ENCODE results near the gene PRKAR2B.
"Not testable (repeated sequence)": the region's sequence is repeated elsewhere in the genome, so short reads cannot be mapped to it uniquely, and the experiment has no call there.

Gene PRKAR2B

DNA sequence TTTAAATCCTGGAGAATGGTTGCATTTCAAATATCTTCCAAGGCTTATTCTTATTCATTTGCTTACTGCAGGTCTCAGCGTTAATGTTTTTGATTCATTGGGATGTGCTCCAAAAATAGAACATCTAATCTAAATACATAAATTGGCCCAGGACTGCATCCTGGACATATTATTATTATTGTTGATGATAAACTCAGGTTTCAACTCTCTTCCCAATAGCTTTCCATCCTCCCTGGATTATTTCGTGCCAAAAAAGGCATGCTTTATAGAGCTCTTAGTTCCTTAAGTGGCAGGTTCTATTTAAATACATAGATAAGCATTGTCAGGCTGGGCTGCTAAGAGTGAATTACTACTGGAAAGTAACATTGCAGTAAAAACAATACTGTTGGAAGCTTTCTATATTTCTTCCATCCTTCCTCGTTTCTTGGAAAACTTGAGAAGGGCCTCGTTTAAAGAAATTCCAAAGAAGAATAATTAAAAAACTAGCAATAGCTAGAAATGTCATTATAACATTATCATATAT, 14.7 kb upstream of the PRKAR2B start:
- Histone ChIP-seq H3K36me3 (ENCODE audit: control insufficient read depth, insufficient read depth, low read length) (no peaks in the 10 kb centered on the region), H3K9me3 (ENCODE audit: control insufficient read depth, insufficient read depth, low read length) (no peaks in the 10 kb centered on the region), H3K4me1 (ENCODE audit: control insufficient read depth, insufficient read depth, low read length) (no peaks in the 10 kb centered on the region), H3K4me3 (ENCODE audit: low read depth, low read length) (no peak overlapping the region), H3K27me3 (ENCODE audit: control insufficient read depth, insufficient read depth, low read length) (no peaks in the 10 kb centered on the region), H3K9ac (ENCODE audit: low read depth, low read length) (no peak overlapping the region)

DNA sequence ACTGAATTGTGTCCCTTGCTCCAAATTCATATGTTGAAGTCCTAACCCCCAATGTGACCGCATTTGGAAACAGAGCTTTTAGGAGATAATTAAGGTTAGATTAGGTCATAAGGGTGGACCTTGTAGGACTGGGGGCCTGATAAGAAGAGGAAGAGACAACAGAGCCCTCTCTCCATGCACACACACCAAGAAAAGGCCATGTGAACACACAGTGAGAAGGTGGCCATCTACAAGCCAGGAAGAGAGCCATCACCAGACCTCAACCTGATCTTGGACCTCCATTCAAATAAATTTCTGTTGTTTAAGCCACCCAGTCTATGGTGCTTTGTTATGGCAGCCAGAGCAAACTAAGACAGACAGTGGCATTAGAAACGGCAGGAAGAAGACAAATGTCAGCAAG, 12.5 kb upstream of the PRKAR2B start:
- no peaks in the 10 kb centered on the region for H3K27me3 ChIP-seq (ENCODE audit: control insufficient read depth, insufficient read depth, low read length)
- H3K4me1 ChIP-seq (ENCODE audit: control insufficient read depth, insufficient read depth, low read length) = no peaks in the 10 kb centered on the region
- H3K9me3 ChIP-seq (ENCODE audit: control insufficient read depth, insufficient read depth, low read length) = no peaks in the 10 kb centered on the region
- H3K36me3 ChIP-seq (ENCODE audit: control insufficient read depth, insufficient read depth, low read length) = no peaks in the 10 kb centered on the region
- no peak overlapping the region for H3K9ac ChIP-seq (ENCODE audit: low read depth, low read length)
- no peak overlapping the region for H3K4me3 ChIP-seq (ENCODE audit: low read depth, low read length)

DNA sequence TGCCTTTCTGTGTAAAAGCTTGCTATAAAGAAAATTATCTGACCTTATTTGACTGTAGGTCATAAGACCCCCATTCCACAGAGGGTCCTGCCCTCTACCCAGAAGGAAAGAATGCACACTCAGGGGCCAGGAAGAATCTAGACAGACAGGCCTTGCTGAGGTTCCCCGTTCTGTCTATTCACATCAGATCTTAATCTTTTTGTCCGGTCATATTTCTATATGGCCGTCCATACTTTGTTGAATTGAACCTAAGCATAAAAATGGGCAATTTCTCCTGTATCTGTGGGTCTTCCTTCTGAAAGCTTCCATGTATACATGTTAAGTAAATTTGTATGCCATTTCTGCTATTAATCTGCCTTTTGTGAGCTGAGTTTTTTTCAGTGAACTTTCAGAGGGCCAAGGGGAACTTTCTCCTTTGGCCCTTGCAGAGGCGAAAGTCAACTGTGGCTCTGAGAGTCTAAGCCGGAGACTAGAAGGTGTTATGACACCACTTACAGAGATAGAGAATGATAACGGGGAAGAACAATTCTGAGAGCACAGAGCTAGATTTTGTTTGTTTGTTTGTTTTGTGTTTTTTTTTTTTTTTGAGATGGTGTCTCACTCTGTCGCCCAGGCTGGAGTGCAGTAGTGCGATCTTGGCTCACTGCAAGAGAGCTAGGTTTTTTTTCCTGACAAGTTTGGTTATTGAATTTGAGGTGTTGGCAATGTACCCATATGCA, 11.6 kb upstream of the PRKAR2B start:
- Histone ChIP-seq H3K9me3 (ENCODE audit: control insufficient read depth, insufficient read depth, low read length) (no peaks in the 10 kb centered on the region), H3K4me3 (ENCODE audit: low read depth, low read length) (no peak overlapping the region), H3K4me1 (ENCODE audit: control insufficient read depth, insufficient read depth, low read length) (no peaks in the 10 kb centered on the region), H3K27me3 (ENCODE audit: control insufficient read depth, insufficient read depth, low read length) (no peaks in the 10 kb centered on the region), H3K9ac (ENCODE audit: low read depth, low read length) (no peak overlapping the region), H3K36me3 (ENCODE audit: control insufficient read depth, insufficient read depth, low read length) (no peaks in the 10 kb centered on the region)

DNA sequence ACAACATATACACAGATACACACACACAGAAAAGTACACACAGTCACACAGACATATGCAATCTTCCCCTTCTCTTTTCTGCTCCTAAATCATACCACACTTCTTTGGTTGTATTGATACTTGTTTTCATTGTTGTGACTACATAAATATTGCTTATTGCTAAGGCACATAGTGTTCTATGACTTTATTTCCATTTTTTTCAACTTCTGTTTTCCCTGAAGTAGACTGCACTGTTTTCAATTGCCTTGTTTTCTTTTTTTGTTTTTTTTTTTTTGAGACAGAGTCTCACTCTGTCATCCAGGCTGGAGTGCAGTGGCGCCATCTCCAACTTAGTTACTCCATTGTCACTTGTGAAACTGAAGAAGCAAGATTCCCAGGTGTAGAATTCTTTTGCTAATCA, 10.0 kb upstream of the PRKAR2B start:
- no peaks in the 10 kb centered on the region for H3K9me3 ChIP-seq (ENCODE audit: control insufficient read depth, insufficient read depth, low read length)
- no peak overlapping the region for H3K4me3 ChIP-seq (ENCODE audit: low read depth, low read length)
- H3K36me3 ChIP-seq (ENCODE audit: control insufficient read depth, insufficient read depth, low read length) = no peaks in the 10 kb centered on the region
- no peaks in the 10 kb centered on the region for H3K27me3 ChIP-seq (ENCODE audit: control insufficient read depth, insufficient read depth, low read length)
- H3K9ac ChIP-seq (ENCODE audit: low read depth, low read length) = no peak overlapping the region
- no peaks in the 10 kb centered on the region for H3K4me1 ChIP-seq (ENCODE audit: control insufficient read depth, insufficient read depth, low read length)

DNA sequence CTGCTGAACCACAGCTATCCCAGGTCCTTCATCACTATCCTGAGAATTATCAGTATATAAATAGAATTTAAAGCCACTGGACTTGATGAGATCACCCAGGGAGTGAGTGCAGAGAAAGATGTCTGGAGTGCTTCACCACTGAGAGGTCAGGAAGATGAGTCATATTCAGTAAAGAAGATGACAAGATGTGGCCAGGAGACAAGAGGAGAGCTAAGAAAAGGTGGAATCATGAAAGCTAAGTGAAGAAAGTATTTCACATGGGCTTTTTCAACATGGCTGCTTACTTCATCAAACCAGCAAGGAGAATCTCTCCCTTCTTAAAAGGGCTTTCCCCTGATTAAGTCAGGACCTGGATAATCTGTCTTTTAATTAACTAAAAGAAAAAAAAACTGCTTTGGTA, 9.1 kb upstream of the PRKAR2B start:
- no peaks in the 10 kb centered on the region for H3K27me3 ChIP-seq (ENCODE audit: control insufficient read depth, insufficient read depth, low read length)
- no peaks in the 10 kb centered on the region for H3K4me1 ChIP-seq (ENCODE audit: control insufficient read depth, insufficient read depth, low read length)
- H3K9ac ChIP-seq (ENCODE audit: low read depth, low read length) = no peak overlapping the region
- H3K9me3 ChIP-seq (ENCODE audit: control insufficient read depth, insufficient read depth, low read length) = no peaks in the 10 kb centered on the region
- H3K4me3 ChIP-seq (ENCODE audit: low read depth, low read length) = no peak overlapping the region
- H3K36me3 ChIP-seq (ENCODE audit: control insufficient read depth, insufficient read depth, low read length) = no peaks in the 10 kb centered on the region

DNA sequence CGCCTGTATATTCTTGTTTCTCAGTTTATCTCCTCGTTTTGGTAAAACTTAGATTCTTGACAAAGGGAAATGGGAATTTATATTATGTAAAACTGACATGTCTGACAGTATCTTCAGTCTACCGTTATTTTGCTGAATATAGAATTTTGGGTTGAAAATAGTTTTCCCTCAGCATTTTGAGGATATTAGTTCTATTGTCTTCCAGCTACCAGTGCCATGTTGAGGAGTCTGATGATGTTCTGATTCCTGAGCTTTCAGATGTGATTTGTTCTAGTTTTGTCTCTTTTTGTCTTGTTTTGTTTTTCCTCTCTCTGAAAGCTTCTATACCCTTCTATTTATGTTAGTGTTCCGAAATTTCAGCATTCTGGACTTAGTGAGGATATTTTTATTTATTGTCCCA, 8.0 kb upstream of the PRKAR2B start:
- Histone ChIP-seq H3K4me3 (ENCODE audit: low read depth, low read length) (no peak overlapping the region), H3K9ac (ENCODE audit: low read depth, low read length) (no peak overlapping the region), H3K9me3 (ENCODE audit: control insufficient read depth, insufficient read depth, low read length) (no peaks in the 10 kb centered on the region), H3K27me3 (ENCODE audit: control insufficient read depth, insufficient read depth, low read length) (no peaks in the 10 kb centered on the region), H3K36me3 (ENCODE audit: control insufficient read depth, insufficient read depth, low read length) (no peaks in the 10 kb centered on the region), H3K4me1 (ENCODE audit: control insufficient read depth, insufficient read depth, low read length) (no peaks in the 10 kb centered on the region)

DNA sequence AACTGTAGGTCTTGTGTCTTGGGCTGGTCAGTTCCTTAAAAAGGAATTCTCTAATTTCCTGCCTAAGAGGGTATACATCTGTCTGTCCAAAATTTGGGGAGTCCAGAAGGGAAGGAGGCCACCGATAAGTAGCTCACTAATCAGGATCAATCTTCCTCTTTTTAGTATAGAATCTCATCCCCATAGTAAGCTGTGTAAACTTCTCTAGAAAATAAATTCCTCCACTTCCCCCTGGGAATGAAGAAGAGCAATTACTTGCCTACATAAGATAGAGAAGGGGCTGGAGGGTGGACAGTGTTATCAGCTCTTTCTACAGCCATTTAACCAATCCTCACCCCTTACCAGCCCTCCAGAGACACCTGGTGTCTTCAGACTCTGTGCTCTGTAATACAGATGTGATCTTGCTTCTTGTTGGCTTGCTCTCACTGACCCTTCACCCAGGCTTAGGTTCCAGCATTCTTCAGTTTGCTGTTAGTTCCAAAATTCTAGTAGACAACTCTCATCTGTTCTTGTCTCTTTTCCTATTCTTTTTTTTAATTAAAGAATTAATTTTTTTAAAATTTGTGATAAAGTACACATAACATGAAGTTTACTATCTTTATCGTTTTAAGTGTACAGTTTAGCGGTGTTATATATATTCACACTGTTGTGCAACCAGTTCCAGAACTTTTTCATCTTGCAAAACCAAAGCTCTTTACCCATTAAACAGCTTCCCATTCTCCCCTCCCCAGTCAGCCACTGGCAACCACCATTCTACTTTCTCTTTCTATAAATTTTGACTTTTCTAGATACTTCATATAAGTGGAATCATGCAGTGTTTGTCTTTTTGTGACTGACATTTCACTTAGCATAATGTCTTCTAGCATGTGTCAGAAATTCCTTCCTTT, 6.5 kb upstream of the PRKAR2B start:
- no peak overlapping the region for H3K9ac ChIP-seq (ENCODE audit: low read depth, low read length)
- no peaks in the 10 kb centered on the region for H3K9me3 ChIP-seq (ENCODE audit: control insufficient read depth, insufficient read depth, low read length)
- no peak overlapping the region for H3K4me3 ChIP-seq (ENCODE audit: low read depth, low read length)
- H3K27me3 ChIP-seq (ENCODE audit: control insufficient read depth, insufficient read depth, low read length) = no peaks in the 10 kb centered on the region
- no peaks in the 10 kb centered on the region for H3K4me1 ChIP-seq (ENCODE audit: control insufficient read depth, insufficient read depth, low read length)
- no peaks in the 10 kb centered on the region for H3K36me3 ChIP-seq (ENCODE audit: control insufficient read depth, insufficient read depth, low read length)

DNA sequence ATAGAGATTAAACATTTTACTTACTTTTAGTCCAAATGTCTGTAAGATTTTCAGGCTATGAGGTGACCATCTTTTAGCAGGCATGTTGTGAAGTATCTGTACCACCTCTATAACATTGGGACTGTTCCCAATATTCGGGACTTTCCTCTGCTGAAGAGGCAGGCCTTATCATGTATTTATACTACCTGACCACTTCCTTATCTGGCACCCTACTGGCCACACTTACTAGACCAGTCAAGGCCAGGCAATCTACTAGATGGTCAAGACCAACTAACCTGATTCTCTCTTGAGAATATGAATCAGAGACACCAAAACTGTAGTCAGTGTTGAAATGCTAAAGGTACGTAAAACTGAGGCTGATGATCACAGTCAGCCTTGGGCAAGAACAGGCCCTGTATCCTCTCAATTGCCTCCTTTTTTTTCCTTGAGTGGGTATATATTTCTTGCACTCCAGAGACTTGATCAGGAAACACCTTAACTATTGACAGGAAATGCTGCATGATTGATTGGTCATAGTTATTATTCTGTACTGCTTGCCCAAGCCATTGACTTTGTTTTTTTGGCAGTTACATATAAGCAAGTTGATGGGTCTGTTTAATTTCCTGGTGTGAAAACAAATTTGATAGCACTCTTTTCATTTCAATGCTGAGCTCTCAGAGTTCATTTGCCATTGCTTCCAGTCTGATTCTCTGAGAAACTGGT, 5.2 kb upstream of the PRKAR2B start:
- Histone ChIP-seq H3K9me3 (ENCODE audit: control insufficient read depth, insufficient read depth, low read length) (no peaks in the 10 kb centered on the region), H3K9ac (ENCODE audit: low read depth, low read length) (no peak overlapping the region), H3K36me3 (ENCODE audit: control insufficient read depth, insufficient read depth, low read length) (no peaks in the 10 kb centered on the region), H3K4me1 (ENCODE audit: control insufficient read depth, insufficient read depth, low read length) (no peaks in the 10 kb centered on the region), H3K4me3 (ENCODE audit: low read depth, low read length) (no peak overlapping the region), H3K27me3 (ENCODE audit: control insufficient read depth, insufficient read depth, low read length) (no peaks in the 10 kb centered on the region)

DNA sequence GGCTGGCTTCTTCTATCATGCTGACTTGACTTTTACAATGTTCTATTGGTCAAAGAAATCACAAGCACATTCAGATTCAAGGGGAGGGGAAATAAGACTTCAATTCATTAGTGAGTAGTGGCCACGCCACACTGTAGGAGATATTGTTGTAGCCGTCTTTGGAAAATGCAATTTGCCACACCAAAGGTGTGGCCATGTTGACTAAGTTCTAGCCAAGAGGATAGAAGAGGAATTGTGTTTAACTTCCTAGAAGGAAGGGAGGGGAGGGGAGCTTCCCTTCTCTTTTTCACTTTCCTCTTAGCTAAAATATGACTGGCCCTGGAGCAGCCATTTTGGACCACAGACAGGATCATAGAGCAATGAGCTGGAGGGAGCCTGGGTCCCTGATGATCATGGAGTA, 3.4 kb upstream of the PRKAR2B start:
- no peak overlapping the region for H3K4me3 ChIP-seq (ENCODE audit: low read depth, low read length)
- no peaks in the 10 kb centered on the region for H3K4me1 ChIP-seq (ENCODE audit: control insufficient read depth, insufficient read depth, low read length)
- no peak overlapping the region for H3K9ac ChIP-seq (ENCODE audit: low read depth, low read length)
- no peaks in the 10 kb centered on the region for H3K9me3 ChIP-seq (ENCODE audit: control insufficient read depth, insufficient read depth, low read length)
- H3K27me3 ChIP-seq (ENCODE audit: control insufficient read depth, insufficient read depth, low read length) = peaks cover 6% of the 10 kb centered on the region
- no peaks in the 10 kb centered on the region for H3K36me3 ChIP-seq (ENCODE audit: control insufficient read depth, insufficient read depth, low read length)

DNA sequence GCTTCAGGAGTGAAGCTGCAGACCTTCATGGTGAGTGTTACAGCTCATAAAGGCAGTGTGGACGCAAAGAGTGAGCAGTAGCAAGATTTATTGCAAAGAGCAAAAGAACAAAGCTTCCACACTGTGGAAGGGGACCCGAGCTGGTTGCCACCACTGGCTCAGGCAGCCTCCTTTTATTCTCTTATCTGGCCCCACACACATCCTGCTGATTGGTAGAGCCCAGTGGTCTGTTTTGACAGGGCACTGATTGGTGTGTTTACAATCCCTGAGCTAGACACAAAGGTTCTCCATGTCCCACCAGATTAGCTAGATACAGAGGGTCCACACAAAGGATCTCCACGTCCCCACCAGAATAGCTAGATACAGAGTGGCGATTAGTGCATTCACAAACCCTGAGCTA, 2.7 kb upstream of the PRKAR2B start:
- H3K9ac ChIP-seq (ENCODE audit: low read depth, low read length); H3K27me3 ChIP-seq (ENCODE audit: control insufficient read depth, insufficient read depth, low read length); H3K9me3 ChIP-seq (ENCODE audit: control insufficient read depth, insufficient read depth, low read length); H3K36me3 ChIP-seq (ENCODE audit: control insufficient read depth, insufficient read depth, low read length); H3K4me1 ChIP-seq (ENCODE audit: control insufficient read depth, insufficient read depth, low read length); H3K4me3 ChIP-seq (ENCODE audit: low read depth, low read length): not testable (repeated sequence)

DNA sequence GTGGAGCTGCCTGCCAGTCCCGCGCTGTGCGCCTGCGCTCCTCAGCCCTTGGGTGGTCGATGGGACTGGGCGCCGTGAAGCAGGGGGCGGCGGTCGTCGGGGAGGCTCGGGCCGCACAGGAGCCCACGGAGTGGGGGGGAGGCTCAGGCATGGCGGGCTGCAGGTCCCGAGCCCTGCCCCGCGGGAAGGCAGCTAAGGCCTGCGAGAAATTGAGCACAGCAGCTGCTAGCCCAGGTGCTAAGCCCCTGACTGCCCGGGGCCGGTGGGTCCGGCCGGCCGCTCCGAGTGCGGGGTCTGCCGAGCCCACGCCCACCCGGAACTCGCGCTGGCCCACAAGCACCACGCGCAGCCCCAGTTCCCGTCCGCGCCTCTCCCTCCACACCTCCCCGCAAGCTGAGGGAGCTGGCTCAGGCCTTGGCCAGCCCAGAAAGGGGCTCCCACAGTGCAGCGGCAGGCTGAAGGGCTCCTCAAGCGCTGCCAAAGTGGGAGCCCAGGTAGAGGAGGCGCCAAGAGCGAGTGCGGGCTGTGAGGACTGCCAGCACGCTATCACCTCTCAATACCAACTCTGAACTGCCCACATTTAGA, 2.1 kb upstream of the PRKAR2B start:
- not testable (repeated sequence) for H3K9me3 ChIP-seq (ENCODE audit: control insufficient read depth, insufficient read depth, low read length); H3K9ac ChIP-seq (ENCODE audit: low read depth, low read length); H3K4me3 ChIP-seq (ENCODE audit: low read depth, low read length); H3K27me3 ChIP-seq (ENCODE audit: control insufficient read depth, insufficient read depth, low read length); H3K4me1 ChIP-seq (ENCODE audit: control insufficient read depth, insufficient read depth, low read length); H3K36me3 ChIP-seq (ENCODE audit: control insufficient read depth, insufficient read depth, low read length)

Data from iPS-15b (cell line).